ENCODE data around the gene BMPR1A.
A peak's percentile ranks its signal among the peaks of the same experiment; 100 is the strongest.

BMPR1A gene

GRCh38 chr10:86900955-86901354 lies 144.5 kb downstream of the BMPR1A start:
- no peak overlapping the region for H3K4me3 ChIP-seq (replicated peaks; ENCODE audit: low read depth, low read length)
- DNase-seq (ENCODE audit: low read depth) = peak; percentile 94
- no peak for TF ChIP-seq CTCF (IDR thresholded peaks at IDR 0.05; ENCODE audit: low read length, missing control alignments)

GRCh38 chr10:86904600-86904999 lies 148.2 kb downstream of the BMPR1A start:
- H3K4me3 ChIP-seq (replicated peaks; ENCODE audit: low read depth, low read length) = no peak overlapping the region
- TF ChIP-seq CTCF (IDR thresholded peaks at IDR 0.05; ENCODE audit: low read length, missing control alignments) = no peak
- DNase-seq (ENCODE audit: low read depth) = no peak

- no peak for DNase-seq (ENCODE audit: low read depth)
- H3K4me3 ChIP-seq (replicated peaks; ENCODE audit: low read depth, low read length) = no peak overlapping the region
- no peak for TF ChIP-seq CTCF (IDR thresholded peaks at IDR 0.05; ENCODE audit: low read length, missing control alignments)
Measured at GRCh38 chr10:86905429-86905828, 149.0 kb downstream of the BMPR1A start.

- DNase-seq (ENCODE audit: low read depth) = no peak
- no peak for TF ChIP-seq CTCF (IDR thresholded peaks at IDR 0.05; ENCODE audit: low read length, missing control alignments)
- H3K4me3 ChIP-seq (replicated peaks; ENCODE audit: low read depth, low read length) = no peak overlapping the region
Measured at GRCh38 chr10:86914734-86915133, 158.3 kb downstream of the BMPR1A start.

- H3K4me3 ChIP-seq (replicated peaks; ENCODE audit: low read depth, low read length) = no peak overlapping the region
- TF ChIP-seq CTCF (IDR thresholded peaks at IDR 0.05; ENCODE audit: low read length, missing control alignments) = no peak
- DNase-seq (ENCODE audit: low read depth) = peak; percentile 24
Measured at GRCh38 chr10:86918022-86918471, 161.6 kb downstream of the BMPR1A start.

- TF ChIP-seq CTCF (IDR thresholded peaks at IDR 0.05; ENCODE audit: low read length, missing control alignments) = no peak
- no peak for DNase-seq (ENCODE audit: low read depth)
- no peak overlapping the region for H3K4me3 ChIP-seq (replicated peaks; ENCODE audit: low read depth, low read length)
Measured at GRCh38 chr10:86922553-86922961, 166.1 kb downstream of the BMPR1A start.
